Measurements from ENCODE around the gene ASTN2.

Gene ASTN2

GRCh38 chr9:116404228-116404627, 1010.6 kb downstream of the ASTN2 start:
- H3K4me3 ChIP-seq (ENCODE audit: low read length), result no peak overlapping the region
- no peak for DNase-seq (ENCODE audit: low read depth)
- TF ChIP-seq CTCF (conservative IDR thresholded peaks at IDR 0.05; ENCODE audit: low read depth, low read length), result no peak

DNA sequence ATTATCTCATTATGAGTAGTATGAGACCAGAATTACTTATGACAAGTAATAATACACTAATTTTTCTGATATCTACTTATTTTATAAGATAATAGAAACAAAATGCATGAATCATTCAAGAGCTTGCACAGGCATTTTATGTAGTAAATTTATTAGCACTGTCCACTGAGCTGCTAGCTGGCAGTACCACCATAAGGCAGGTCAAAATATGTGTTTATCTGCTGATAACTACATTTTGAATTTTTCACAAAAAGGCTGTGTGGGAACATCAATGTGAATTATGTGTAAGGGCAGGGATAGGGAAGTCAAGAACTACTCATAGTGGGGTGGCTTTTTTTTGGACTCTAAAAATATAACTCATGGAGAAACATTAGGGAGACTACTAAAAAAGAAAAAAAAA, 1011.7 kb downstream of the ASTN2 start:
- no peak for TF ChIP-seq CTCF (conservative IDR thresholded peaks at IDR 0.05; ENCODE audit: low read depth, low read length)
- no peak for DNase-seq (ENCODE audit: low read depth)
- H3K4me3 ChIP-seq (ENCODE audit: low read length), result no peak overlapping the region

DNA sequence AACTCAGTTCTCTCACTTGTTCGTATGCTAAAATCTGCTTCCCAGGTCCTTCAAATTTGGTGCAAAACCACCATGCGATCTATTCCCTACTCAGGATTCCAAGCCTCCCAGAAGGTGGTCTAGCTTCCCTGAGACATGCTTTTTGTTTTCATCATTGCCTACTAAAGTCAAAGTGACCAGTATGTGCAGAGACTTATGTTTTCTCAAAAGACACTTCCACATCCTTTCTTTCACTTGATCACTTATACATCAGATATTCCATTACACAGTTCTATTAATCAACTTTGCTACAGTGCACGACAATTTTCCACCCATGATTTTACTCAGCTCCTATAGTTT, 1019.2 kb downstream of the ASTN2 start:
- no peak for DNase-seq (ENCODE audit: low read depth)
- TF ChIP-seq CTCF (conservative IDR thresholded peaks at IDR 0.05; ENCODE audit: low read depth, low read length), result no peak
- H3K4me3 ChIP-seq (ENCODE audit: low read length), result no peak overlapping the region

DNA sequence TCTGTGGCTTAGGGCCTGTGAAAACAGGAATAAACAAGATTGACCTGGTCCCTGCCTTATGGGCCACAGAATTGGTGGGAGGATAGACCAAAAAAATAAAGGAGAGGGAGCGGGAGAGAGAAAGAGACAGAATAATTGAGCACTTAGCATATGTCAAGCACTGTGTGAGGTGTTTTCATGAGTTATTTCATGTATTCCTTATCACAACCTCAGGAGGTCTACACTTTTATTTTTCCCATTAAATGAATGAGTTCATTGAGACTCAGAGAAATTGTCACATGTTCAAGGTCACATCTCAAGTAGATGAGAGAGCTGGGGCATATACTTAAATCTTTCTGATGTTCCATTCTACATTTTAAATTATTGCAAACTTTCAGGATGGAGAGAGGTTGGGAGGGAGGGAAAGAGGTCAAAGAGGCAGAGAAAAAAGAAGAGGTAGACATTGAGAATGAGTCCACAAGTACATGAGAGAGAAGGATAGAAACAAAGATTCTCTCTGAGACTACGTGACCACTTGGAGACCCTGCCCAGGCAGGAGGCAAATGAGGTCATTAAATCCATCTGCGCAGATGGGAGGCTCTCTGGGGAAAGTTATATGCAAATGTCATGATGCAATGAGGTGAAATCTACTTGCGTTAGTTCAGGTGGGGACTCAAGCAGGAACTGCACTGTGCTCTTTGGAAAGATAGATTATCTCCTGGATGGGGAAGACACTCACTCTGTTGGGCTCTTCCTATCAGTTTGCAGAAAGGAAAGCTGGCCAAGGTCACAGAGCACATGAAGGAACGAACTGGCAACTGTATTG, 1019.8 kb downstream of the ASTN2 start:
- no peak for TF ChIP-seq CTCF (conservative IDR thresholded peaks at IDR 0.05; ENCODE audit: low read depth, low read length)
- no peak for DNase-seq (ENCODE audit: low read depth)
- no peak overlapping the region for H3K4me3 ChIP-seq (ENCODE audit: low read length)

GRCh38 chr9:116394070-116394469, 1020.8 kb downstream of the ASTN2 start:
- H3K4me3 ChIP-seq (ENCODE audit: low read length), result no peak overlapping the region
- no peak for TF ChIP-seq CTCF (conservative IDR thresholded peaks at IDR 0.05; ENCODE audit: low read depth, low read length)
- DNase-seq (ENCODE audit: low read depth), result no peak

- TF ChIP-seq CTCF (conservative IDR thresholded peaks at IDR 0.05; ENCODE audit: low read depth, low read length), result no peak
- DNase-seq (ENCODE audit: low read depth), result no peak
- no peak overlapping the region for H3K4me3 ChIP-seq (ENCODE audit: low read length)
Observed at GRCh38 chr9:116393198-116393597, 1021.7 kb downstream of the ASTN2 start.

- no peak for DNase-seq (ENCODE audit: low read depth)
Observed at GRCh38 chr9:116391306-116391900, 1023.5 kb downstream of the ASTN2 start.

More at GRCh38 chr9:116391306-116391900, 1023.5 kb downstream of the ASTN2 start:
- no peak for TF ChIP-seq CTCF (conservative IDR thresholded peaks at IDR 0.05; ENCODE audit: low read depth, low read length)
- no peak overlapping the region for H3K4me3 ChIP-seq (ENCODE audit: low read length)

All from retinal pigment epithelial cell (primary cell).